Suprapubic skin (tissue), 4 donors: ENCODE data around the gene TPCN1.

Source experiments
- POLR2A ChIP-seq, 2 donors: fragments of 450-650 bp; IDR thresholded peaks; one replicate each; pipeline ENCODE4 v1.6.1; 2017; ENCODE audit warnings: antibody characterized with exemption in 2 of 2, mild to moderate bottlenecking in 2 of 2, moderate library complexity in 2 of 2
- POLR2AphosphoS5 ChIP-seq, 3 donors: sonication (generic); formaldehyde crosslinking; IDR thresholded peaks; one replicate each; pipeline ENCODE4 v1.6.1; 2017; ENCODE audit warnings: antibody characterized with exemption in 3 of 3
- TF ChIP-seq, protein P1 (sequence below), 2 donors: fragments of 200-600 bp in 1 of 2; fragments of 450-650 bp in 1 of 2; sonication (generic) in 1 of 2; IDR thresholded peaks; one replicate each; pipeline ENCODE4 v1.5.1; 2016 to 2019; ENCODE audit warnings: antibody characterized with exemption in 2 of 2, mild to moderate bottlenecking in 1 of 2, moderate library complexity in 1 of 2

DNA sequence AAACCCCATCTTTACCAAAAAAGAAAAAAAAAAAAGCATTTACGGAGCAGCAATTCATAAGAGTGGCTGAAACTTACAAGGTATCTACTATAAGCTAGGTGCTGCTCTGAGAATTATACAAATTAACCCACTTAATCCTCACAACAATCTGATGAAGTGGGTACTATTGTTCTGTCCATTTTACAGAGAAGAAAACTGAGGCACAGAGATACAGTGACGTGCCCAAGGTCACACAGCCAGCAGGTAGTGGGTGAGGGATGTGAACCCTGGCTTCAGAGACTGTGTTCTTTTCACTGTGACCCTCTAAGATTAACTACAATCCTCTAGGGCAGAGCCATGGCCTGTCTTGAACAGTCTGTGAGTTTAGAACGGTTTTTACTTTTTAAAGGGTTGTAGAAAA is 39.3 kb upstream of the TPCN1 start:
- TF ChIP-seq, protein P1, sequence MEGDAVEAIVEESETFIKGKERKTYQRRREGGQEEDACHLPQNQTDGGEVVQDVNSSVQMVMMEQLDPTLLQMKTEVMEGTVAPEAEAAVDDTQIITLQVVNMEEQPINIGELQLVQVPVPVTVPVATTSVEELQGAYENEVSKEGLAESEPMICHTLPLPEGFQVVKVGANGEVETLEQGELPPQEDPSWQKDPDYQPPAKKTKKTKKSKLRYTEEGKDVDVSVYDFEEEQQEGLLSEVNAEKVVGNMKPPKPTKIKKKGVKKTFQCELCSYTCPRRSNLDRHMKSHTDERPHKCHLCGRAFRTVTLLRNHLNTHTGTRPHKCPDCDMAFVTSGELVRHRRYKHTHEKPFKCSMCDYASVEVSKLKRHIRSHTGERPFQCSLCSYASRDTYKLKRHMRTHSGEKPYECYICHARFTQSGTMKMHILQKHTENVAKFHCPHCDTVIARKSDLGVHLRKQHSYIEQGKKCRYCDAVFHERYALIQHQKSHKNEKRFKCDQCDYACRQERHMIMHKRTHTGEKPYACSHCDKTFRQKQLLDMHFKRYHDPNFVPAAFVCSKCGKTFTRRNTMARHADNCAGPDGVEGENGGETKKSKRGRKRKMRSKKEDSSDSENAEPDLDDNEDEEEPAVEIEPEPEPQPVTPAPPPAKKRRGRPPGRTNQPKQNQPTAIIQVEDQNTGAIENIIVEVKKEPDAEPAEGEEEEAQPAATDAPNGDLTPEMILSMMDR (IDR thresholded peaks at IDR 0.05), result no peak
- TF ChIP-seq POLR2AphosphoS5 (IDR thresholded peaks at IDR 0.05) (no peak), POLR2A (IDR thresholded peaks at IDR 0.05) (no peak)
